DND-41 (cell line): ENCODE data around the gene VPS54.

Experiments
- ATAC-seq: fragments of 200-7000 bp; cut with Tn5 transposase; 3 replicates; pipeline ENCODE4 v1.9.1; 2021; ENCODE audit warnings: low read depth; ENCODE audit not compliant: insufficient read depth
- DNase-seq: peaks from one replicate; pipeline ENCODE4 v3.0.0-alpha.2; 2020
- H2AFZ ChIP-seq: 2 replicates; pipeline ENCODE4 v1.6.0; 2012; ENCODE audit warnings: low read depth, low read length
- H3K27ac ChIP-seq: 2 replicates; pipeline ENCODE4 v1.5.1; 2012; ENCODE audit warnings: low read length, inconsistent platforms
- H3K27me3 ChIP-seq: fragments of 200-600 bp; sonication (generic); 2 replicates; pipeline ENCODE4 v1.6.0; 2012; ENCODE audit warnings: low read length, mild to moderate bottlenecking, inconsistent platforms; ENCODE audit not compliant: insufficient read depth, poor library complexity
- H3K36me3 ChIP-seq: 2 replicates; pipeline ENCODE4 v1.5.1; 2012; ENCODE audit warnings: low read length, inconsistent platforms; ENCODE audit not compliant: insufficient read depth
- H3K4me1 ChIP-seq: 2 replicates; pipeline ENCODE4 v1.5.1; 2012; ENCODE audit warnings: mild to moderate bottlenecking, low read length; ENCODE audit not compliant: insufficient read depth
- H3K4me2 ChIP-seq: 2 replicates; pipeline ENCODE4 v1.6.0; 2012; ENCODE audit warnings: mild to moderate bottlenecking, moderate library complexity, low read length, inconsistent platforms; ENCODE audit not compliant: insufficient read depth
- H3K4me3 ChIP-seq, 2 experiments: fragments of 200-600 bp in 1 of 2; shearing (Covaris generic) in 1 of 2; 2 replicates each; pipeline ENCODE4 v1.5.1; 2012 to 2016; ENCODE audit warnings: inconsistent platforms in 2 of 2, low read length in 2 of 2, mild to moderate bottlenecking in 2 of 2, low read depth in 1 of 2, moderate library complexity in 1 of 2
- H3K79me2 ChIP-seq: 2 replicates; pipeline ENCODE4 v1.6.0; 2012; ENCODE audit warnings: low read length, inconsistent platforms; ENCODE audit not compliant: insufficient read depth
- H3K9ac ChIP-seq: 2 replicates; pipeline ENCODE4 v1.6.0; 2012; ENCODE audit warnings: low read depth, mild to moderate bottlenecking, inconsistent platforms, low read length, moderate library complexity
- H3K9me3 ChIP-seq: 2 replicates; pipeline ENCODE4 v1.5.1; 2012; ENCODE audit warnings: low read length, moderate library complexity, mild to moderate bottlenecking, inconsistent platforms; ENCODE audit not compliant: insufficient read depth, severe bottlenecking
- H4K20me1 ChIP-seq: 2 replicates; pipeline ENCODE4 v1.6.0; 2012; ENCODE audit warnings: low read length; ENCODE audit not compliant: insufficient read depth
- EZH2 ChIP-seq: IDR thresholded peaks from 3 replicates; pipeline ENCODE4 v1.6.1; 2012; ENCODE audit warnings: borderline replicate concordance, low read depth, mild to moderate bottlenecking, moderate library complexity, low read length, inconsistent platforms; ENCODE audit not compliant: severe bottlenecking
- TF ChIP-seq, protein P1 (sequence below): IDR thresholded peaks from 2 replicates; pipeline ENCODE4 v1.5.1; 2012; ENCODE audit warnings: borderline replicate concordance, low read length, moderate library complexity, mild to moderate bottlenecking; ENCODE audit not compliant: poor library complexity, severe bottlenecking; ENCODE audit errors: extremely low read depth

VPS54 gene

DNA sequence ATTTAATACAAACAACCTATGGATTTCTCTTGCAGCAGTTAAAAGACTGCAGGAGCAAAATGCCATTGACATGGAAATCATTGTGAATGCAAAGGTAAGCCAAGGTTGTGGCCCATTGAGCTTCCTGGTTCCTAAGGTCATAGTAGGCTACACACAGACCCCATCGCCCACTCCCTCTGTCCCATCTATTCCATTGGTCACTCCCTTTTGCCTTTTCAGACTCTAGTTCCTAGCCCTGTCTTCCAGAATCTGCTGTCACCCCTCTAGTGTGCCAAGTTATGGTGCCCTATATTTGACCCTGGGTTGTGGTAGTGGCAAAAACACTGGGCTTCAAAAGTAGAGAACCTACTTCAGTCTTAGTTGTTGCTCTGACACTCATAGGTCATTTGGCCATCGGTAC lies 132.8 kb downstream of the VPS54 start:
- Histone ChIP-seq H3K27ac (no peak overlapping the region), H2AFZ (no peak overlapping the region), H3K9me3 (no peaks in the 10 kb centered on the region), H3K27me3 (no peaks in the 10 kb centered on the region), H3K4me1 (peaks cover 16% of the 10 kb centered on the region), H3K79me2 (peaks cover 33% of the 10 kb centered on the region), H3K9ac (no peak overlapping the region), H4K20me1 (peaks cover 22% of the 10 kb centered on the region), H3K36me3 (peaks cover 100% of the 10 kb centered on the region), H3K4me2 (no peak overlapping the region), H3K4me3 (no peak overlapping the region)
- no peak for ATAC-seq
- no peak for DNase-seq
- TF ChIP-seq, protein P1, sequence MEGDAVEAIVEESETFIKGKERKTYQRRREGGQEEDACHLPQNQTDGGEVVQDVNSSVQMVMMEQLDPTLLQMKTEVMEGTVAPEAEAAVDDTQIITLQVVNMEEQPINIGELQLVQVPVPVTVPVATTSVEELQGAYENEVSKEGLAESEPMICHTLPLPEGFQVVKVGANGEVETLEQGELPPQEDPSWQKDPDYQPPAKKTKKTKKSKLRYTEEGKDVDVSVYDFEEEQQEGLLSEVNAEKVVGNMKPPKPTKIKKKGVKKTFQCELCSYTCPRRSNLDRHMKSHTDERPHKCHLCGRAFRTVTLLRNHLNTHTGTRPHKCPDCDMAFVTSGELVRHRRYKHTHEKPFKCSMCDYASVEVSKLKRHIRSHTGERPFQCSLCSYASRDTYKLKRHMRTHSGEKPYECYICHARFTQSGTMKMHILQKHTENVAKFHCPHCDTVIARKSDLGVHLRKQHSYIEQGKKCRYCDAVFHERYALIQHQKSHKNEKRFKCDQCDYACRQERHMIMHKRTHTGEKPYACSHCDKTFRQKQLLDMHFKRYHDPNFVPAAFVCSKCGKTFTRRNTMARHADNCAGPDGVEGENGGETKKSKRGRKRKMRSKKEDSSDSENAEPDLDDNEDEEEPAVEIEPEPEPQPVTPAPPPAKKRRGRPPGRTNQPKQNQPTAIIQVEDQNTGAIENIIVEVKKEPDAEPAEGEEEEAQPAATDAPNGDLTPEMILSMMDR: no peak
- no peak for TF ChIP-seq EZH2

DNA sequence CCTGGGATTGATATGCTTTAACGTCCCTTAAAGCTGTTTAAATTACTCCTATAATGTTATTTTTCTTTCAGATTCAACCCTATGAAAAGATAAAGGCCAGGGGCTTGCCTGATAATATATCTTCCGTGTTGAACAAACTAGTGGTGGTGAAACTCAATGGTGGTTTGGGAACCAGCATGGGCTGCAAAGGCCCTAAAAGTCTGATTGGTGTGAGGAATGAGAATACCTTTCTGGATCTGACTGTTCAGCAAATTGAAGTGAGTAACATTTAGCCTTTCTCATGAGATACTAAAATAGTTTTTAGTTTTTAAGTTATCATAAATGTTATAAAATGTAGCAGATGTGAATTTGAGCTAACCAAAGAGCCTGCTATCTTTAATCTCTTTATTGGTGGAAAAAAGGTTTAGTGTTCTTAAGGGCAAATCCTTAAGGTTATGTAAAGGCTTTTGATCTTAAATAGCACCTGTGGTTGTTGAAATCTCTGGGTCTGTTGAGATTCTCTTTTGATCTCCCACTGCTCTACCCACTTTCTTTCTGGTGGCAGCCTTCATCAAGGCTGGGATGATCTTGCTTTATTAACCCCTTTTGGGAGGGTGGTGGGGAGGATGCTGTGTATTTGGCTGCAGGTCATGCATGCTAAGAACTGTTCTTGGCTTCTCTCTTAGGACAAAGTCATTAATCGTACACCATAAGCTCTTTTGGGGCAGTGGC lies 136.7 kb downstream of the VPS54 start:
- no peaks in the 10 kb centered on the region for H3K9me3 ChIP-seq
- no peak overlapping the region for H3K4me3 ChIP-seq
- peaks cover 33% of the 10 kb centered on the region for H4K20me1 ChIP-seq
- H3K36me3 ChIP-seq: peaks cover 87% of the 10 kb centered on the region
- no peaks in the 10 kb centered on the region for H3K27me3 ChIP-seq
- TF ChIP-seq, protein P1: no peak
- TF ChIP-seq EZH2: no peak
- no peak overlapping the region for H3K4me2 ChIP-seq
- H3K9ac ChIP-seq: no peak overlapping the region; the same call in 1 of the 2 replicates
- ATAC-seq (peak; percentile 93), DNase-seq (peak; percentile 65)
- H3K4me1 ChIP-seq: peaks cover 29% of the 10 kb centered on the region
- peaks cover 70% of the 10 kb centered on the region for H3K79me2 ChIP-seq
- H2AFZ ChIP-seq: no peak overlapping the region
- peak overlapping the region; percentile 46 for H3K27ac ChIP-seq

DNA sequence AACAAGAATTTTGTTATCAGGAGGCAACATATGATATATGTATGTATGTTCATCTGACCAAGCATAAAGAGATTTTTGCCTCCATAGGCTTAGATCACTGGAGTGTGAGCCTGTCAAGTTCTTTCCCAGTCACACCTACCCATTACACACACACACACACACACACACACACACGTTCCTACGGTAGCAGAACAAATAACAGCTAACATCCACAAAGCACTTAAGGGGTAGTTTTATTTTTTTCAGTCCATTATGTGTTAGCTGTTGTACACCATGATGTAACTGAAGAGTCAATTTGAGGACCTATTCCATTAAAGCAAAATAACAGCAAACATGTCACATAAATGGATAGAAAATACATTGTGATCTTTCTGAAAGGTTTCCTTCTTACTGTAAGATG lies 138.0 kb downstream of the VPS54 start:
- no peak for ATAC-seq
- peak overlapping the region; percentile 30; the same call in 1 of the 2 replicates for H3K27ac ChIP-seq
- peaks cover 40% of the 10 kb centered on the region for H4K20me1 ChIP-seq
- H2AFZ ChIP-seq: no peak overlapping the region
- H3K4me1 ChIP-seq: peaks cover 29% of the 10 kb centered on the region
- H3K36me3 ChIP-seq: peaks cover 86% of the 10 kb centered on the region
- TF ChIP-seq, protein P1: no peak
- no peak for TF ChIP-seq EZH2
- H3K9me3 ChIP-seq: no peaks in the 10 kb centered on the region
- peaks cover 83% of the 10 kb centered on the region for H3K79me2 ChIP-seq
- H3K27me3 ChIP-seq: no peaks in the 10 kb centered on the region
- no peak overlapping the region for H3K4me3 ChIP-seq
- DNase-seq: no peak
- H3K4me2 ChIP-seq: no peak overlapping the region
- no peak overlapping the region for H3K9ac ChIP-seq

DNA sequence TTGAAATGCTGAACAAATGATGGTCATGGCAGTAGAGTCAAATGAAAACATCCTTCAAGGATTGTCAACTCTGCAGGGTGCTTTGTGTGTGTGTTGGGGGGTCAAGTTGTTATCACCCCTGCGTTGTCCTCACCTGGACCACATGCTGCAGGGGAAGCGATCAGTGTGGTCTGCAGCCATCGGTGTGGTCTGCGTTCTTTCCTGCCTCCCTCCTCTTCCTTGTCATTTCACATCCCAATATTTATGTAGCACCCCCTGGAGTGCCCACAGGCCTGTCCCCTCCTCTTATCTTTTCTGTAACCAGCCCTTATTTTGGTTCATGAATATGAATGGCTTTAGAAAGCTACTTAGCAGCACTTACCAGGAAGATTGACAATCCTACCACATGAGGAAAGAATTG lies 138.6 kb downstream of the VPS54 start:
- TF ChIP-seq EZH2: no peak
- H3K4me1 ChIP-seq: peaks cover 29% of the 10 kb centered on the region
- no peak for DNase-seq
- no peak for ATAC-seq
- peaks cover 86% of the 10 kb centered on the region for H3K36me3 ChIP-seq
- H3K27ac ChIP-seq: no peak overlapping the region
- H3K4me3 ChIP-seq: no peak overlapping the region
- no peak overlapping the region for H3K4me2 ChIP-seq
- H2AFZ ChIP-seq: no peak overlapping the region
- peaks cover 88% of the 10 kb centered on the region for H3K79me2 ChIP-seq
- no peak overlapping the region for H3K9ac ChIP-seq
- H3K9me3 ChIP-seq: no peaks in the 10 kb centered on the region
- peaks cover 46% of the 10 kb centered on the region for H4K20me1 ChIP-seq
- H3K27me3 ChIP-seq: no peaks in the 10 kb centered on the region
